ENCODE results near the gene TWIST2.

GRCh38 chr2:238820197-238820596 lies 27.7 kb upstream of the TWIST2 start:
- no peak for TF ChIP-seq POLR2A (IDR thresholded peaks at IDR 0.05)
- no peak for TF ChIP-seq CTCF (IDR thresholded peaks at IDR 0.05)
